D341Med (cell line): ENCODE results near the gene NAT9.

Experiments used
- DNase-seq: peaks from one replicate; pipeline ENCODE4 v3.0.0; 2012; ENCODE audit warnings: low spot score

The NAT9 gene, protein sequence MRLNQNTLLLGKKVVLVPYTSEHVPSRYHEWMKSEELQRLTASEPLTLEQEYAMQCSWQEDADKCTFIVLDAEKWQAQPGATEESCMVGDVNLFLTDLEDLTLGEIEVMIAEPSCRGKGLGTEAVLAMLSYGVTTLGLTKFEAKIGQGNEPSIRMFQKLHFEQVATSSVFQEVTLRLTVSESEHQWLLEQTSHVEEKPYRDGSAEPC

DNA sequence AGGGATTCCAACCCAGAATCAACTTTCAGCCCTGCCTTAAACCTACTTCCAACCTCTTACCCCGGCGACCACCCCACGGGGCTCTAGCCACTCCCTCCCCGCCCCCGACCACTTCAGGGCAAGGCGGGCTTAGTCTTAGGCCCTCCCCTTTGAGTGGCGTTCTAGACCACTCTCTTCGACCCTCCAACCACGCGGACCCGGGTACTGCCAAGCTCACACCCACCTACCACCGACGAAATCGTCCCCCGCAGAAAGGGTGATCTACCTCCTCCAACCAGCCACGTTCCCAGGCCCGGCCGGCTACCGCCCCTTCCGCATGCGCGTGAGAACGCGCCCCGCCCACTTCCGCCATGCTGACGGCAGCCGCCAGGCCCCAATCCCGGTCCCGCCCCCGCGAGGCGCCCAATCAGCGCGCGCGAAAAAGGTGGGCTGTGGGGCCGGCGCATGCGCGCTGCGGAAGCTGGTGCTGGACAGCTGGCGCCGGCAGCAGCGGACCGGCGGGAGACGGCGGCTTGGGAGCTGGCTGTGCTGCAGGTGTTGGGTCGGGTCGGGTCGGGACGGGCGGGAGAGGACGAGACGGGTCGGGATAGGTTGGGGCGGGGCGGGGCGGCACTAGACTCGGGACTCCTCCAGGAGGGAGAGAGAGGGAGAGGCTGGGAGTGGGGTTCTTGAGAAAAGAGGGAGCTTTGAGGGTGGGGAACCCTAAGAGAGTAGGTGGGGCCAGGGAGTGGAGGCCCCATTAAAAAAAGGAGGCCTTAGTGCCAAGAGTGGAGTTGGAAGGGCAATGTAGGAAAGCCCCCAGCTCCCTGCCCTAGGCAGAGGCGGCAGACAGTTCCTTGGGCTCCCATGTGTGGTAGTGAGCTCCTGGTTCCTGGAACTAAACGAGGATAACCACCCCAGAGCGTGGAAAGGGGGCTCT lies at the start of gene NAT9:
NAT9 (minus strand) TSS at position 302 of the 919 bp plus-strand sequence. CDS start 647 bp downstream, outside the sequence.
- DNase-seq: peak; percentile 100

DNA sequence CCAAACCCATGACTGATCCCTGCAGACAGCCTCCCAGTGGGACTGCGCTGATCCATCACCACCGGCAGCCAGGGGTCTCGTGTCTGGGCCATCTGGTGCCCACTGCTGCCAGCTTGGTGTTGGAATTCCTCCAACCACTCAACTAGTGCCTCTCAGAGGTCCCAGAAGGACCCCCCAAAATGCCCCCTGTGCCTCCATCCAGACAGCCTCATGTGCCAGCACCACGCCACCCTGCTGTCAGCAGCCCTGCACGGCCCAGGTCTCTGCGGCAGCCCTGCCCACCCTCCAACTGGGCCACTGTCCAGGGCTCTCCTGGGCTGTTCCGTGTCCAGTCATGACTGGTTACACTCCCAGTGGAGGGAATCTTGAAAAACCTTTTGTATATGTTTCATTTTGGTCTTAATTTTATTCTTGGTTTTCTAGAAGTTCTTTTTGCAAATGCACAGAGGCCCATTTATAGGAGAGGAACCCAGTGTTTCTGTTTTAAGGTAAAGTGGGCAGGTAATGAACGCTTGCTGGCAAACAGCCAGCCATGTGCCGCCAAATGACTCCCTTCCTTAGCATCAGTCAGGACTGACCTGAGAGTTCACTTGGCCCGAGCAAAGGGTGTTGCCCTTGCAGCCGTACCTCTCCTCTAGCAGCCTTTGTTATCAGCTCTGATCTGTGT lies 48.9 kb upstream of the NAT9 start:
- no peak for DNase-seq

DNA sequence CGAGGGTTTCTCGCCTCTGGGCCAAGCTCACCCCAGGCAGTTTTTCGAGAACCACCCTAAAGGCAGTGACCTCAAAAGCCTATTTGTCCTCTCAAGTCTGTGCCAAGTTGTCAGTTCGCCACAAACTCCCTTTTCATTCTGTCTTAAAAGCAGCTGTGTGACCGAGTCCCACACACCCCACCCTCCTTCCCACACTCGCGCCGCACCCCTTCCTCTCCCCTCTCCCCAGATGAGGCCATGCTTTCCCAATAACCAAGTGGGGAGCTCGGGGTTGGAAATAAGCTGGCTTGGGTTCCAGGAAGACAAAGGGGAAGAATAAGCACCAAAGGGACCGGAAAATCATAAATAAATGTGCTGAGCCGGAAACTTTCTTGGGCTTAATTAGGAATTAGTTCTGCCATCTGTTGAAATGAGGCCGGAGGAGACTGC lies 46.8 kb upstream of the NAT9 start:
- no peak for DNase-seq

DNA sequence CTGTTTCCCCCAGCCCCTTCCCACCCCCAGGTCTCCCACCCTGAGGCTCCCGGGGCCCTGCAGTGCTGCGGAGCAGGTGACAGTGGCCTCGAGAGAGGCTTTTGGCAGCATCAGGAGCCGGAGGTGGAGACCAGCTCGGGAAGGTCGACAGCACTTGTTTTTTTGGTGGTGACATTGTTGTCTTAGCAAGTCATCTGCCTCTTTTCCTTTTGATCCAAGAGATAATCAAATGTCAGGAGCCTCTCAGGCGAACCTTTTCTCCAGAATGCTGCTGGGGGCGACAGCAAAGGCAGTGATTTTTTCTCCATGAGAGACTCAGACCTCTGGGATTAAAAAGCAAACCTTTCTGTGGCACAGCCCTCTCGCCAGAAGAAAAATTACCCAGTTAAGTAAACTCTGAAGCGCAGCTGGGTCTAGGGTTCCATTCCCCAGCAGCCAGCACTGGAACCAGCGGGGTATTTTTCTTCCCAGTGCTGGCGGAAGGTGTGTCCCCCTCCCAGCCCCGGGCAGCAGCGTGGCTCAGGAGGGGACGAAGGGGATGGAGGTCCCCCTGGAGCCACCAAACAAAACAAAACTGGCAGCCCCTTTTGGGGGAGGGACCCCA lies 46.3 kb upstream of the NAT9 start:
- no peak for DNase-seq

DNA sequence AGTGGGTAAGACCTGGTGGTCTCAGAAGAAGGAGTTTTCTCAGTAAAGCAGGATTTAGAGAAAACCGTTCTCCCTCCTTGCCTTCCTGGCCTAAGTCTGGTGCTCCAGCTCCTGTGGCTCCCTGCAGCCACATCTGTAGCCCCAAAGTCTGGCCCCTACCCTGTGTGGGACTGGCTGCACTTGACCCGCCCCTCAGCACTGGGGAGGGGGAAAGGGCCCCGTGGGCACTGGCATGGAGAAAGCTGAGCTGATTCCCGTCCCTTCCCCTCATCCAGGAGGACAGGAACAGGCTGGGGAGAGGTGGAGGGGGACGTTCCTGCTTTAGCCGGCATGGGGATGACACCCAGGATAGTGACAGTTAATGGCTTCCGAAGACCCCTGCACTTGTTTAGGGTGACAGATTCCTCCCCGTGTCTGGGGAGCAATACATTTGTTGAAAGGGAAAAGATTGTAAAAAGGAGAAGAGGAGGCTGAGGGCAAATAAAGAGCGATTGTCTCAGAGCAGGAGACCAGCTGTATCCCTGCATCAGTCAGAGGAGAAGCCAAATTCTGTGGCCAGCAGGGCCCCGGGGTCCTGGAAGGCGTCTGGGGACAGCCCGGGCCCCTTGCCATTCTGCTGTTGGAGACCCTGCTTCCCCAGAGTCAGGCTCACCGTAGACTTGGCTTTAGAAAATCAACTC lies 45.6 kb upstream of the NAT9 start:
- DNase-seq: no peak

DNA sequence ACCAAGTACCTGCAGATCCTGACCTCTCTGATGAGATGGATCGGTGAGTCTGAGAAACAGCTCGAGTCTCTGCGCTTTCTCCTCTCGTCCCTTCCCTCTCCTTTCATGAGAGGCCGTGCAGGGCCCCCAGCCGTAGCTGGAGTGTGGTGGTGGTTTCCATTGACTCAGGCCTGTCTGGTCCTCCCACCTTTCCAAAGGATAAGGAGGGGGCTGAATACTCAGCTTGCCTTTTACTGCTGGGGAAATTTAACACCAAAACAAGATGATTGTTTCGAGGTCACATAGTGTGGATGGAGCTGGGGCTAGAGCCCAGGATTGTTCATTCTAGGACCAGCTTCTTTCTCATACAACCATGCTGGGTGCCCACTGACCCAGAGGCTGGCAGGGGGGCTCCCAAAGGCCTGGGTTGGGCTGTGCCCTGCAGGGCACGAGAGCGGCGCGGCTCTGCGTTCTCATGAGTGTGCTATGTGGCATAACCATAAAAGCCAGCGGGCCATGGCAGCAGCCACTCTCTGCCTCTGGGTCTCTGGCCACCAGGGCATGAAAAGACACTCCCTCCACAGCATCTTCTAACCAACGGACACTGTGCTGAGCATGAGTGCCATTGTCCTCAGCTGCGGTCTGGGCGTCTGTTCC lies 43.8 kb upstream of the NAT9 start:
- DNase-seq: no peak

DNA sequence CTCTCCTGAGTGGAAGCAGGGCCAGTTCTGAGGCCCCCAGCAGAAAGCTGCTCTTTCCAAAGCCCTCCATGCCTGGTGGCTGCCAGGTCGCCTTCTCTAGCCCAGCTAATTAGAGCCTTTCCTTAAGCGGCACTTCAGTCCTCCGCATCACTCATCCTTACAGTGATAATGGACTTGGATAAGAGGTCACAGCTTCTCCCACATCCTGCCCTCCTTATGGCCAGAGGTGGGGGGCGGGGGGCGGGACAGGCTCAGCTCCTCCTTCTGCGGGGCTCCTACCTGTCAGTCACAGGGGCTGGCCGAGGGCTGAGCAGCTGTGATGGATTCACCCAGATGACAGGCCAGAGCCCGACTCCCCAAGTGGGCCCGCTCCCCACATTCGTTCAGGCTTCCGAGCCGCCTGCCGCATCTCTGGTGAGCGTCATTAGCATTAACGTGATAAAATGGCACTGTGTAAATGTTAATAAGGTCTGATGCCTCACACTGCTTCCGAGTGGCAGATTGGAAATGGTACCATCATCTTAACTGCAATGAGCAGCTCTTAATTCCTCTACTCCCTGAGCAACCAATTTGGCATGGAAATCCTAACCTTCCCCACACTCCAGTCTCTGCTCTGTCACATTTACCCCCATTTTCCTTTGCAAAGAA lies 42.3 kb upstream of the NAT9 start:
- DNase-seq: no peak

DNA sequence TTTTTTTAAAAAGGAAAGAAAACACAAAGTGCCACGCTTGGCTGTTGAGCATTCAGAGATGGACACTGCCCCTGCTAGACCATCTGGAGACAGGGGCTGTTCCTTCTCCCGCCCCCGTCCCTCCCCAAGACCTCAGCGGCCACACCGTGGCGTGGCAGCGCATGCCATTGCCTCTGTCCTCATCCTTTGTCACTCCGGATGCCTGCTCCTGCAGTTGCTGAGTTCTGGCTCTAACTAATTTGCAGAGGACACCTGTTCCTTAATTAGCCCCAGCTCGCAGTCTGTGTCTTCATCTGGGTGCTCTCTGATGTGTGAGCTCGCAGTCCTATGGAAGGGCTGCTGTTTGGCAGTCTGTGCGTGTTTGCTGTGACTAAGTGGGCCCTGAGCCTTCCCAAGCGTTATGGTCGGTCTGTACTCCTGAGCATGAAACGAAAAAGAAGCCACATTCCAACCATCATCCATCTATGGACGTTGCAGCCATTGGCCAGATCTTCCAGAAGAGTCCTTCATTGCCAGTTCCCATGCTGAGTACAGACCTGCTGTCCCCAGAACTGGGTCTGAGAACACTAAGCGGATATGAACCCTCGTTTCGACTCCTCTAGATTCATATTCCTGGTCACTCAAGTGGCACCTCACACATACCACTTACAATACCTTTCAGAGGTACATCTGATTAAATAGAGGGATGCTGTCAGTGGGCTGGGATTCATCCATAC lies 40.9 kb upstream of the NAT9 start:
- DNase-seq: no peak

DNA sequence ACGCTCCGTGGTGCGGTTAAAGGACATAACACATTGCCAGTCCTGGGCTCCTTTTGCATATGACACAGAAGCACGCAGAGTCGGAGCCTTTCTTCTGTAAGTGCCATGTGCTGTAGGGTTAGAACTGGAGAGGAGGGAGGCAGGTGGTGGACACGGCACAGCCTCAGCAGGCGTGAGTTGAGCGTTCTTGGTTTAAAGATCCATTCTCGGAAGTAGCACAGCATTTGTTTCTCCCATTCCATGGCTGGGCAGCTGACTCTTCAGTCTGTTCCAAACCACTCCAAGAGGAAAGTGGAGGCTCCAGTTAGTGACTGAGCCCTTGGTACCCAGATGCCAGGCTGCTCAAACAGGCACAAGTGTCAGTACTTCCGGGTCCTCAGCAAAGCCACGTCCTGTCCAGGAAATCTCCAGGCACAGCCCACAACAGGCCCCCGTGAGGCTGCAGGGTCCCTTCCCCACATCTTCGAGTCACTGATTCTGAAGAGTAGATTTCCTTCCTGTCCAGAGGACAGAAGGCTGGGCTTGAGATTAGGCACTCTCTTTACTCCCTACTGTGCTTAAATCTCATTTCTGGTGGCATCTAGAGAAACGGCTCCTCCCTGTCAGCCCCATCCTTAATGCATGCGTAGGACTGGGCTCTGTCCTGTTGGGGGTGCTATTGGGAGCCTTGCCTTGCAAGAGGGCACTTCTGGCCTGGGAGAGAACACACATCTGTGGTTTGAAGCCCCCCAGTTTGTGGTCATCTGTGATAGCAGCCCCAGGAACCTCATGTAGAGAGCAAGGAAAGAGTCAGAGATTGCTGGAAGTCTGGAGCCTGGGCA lies 39.6 kb upstream of the NAT9 start:
- no peak for DNase-seq

DNA sequence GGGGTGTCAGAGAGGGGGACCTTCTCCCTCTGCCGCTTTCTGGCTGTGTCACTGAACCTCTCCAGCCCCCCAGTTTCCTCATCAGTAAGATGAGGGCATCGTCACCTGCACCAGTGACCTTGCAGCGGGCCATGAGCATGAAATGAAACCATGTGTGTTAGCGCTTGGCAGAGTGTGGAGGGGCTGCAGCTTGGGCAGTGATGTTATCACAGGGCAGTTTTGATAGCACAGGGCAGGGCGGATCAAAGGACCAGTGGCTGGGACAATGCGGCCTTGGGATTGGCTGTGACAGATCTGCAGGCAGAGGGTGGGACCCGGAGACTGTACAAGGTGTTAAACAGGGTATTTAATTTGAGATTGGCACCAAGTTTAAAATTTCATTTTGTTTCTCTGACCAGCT lies 38.9 kb upstream of the NAT9 start:
- no peak for DNase-seq

DNA sequence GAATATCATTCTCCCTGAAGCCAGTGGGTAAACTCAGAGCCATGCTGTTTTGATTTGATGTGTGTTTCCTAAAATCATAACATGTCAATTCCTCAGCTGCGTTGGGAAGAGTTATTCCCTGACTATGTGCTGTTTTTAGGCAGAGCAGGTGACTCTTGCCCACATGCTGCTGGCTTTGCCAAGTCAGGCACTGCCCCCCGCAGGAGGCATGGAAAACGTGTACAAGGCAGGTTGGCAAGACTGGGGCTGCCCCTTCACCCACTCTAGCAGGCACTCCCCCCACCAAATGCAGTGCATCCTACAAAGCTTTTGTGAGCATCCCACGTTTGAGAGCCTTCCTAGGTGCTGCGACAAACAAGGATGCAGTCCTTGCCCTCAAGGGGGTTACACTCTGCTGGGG lies 38.3 kb upstream of the NAT9 start:
- no peak for DNase-seq

DNA sequence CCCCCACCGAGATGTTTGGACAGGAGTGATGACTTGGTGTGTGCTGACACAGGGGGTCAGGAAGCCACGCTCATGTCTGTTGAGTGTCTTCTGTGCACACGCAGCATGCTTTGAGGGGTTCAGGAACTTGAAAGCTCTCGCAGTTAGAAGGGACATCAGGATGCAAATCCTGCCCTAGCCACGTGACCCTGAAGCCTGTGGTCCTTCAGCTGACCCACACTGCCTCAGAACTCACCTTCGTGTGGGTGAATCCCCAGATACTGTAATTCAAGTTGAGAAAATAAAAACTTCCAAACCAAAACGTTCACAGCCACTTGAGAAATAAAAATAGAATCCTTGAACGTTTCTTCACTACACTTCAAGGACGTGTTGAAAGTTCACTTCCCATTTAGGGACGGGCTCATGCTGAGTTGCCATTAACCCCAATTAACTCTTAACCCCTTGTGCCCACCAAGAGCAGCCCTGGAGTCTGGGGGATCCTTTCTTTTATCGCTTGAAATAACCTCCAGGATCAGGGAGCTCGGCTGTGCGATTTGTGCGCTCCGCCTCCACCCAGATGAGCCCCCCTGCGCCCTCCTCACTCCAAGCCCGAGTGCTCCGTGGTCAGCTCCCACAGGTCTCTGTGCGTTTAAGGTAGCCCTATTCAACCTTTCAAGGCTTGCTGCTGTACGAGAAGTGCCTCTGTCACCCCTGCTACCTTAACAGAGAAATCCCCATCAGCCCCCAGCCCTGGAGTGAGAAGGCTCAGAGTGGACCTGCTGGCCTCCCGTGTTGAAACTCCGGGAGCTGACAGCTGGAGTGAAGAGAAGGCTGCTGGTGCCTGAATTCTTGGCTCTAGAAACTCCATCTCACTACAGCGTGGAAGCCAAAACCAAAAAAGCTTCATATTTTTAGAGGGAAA lies 36.2 kb upstream of the NAT9 start:
- DNase-seq: no peak

DNA sequence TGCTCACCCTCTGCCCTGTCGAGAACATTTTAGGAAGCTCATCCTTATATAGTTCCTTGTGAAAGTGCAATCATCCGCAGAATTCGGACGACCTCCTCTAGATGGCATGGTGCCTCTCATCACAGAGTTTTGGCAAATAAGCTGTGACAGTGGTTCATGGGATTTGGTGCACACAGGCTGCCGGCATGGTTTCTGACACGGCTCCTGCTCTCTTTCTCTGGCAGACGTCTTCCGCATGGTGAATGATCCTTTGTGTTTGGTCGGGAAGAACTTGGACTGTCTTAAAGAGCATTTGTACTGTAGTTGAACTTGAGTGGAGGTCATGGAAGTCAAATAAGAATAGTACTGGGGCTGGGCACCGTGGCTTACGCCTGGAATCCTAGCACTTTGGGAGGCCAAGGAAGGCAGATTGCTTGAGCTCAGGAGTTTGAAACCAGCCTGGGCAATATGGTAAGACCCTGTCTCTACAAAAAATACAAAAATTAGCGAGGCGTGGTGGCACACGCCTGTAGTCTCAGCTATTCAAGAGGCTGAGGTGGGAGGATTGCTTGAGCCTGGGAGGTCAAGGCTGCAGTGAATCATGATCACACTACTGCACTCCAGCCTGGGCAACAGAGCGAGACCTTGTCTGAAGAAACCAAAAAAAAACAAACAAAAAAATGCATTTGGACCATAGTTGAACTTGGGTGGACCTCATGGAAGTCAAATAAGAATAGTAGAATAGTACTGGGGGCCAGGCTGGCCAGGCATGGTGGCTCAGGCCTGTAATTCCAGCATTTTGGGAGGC lies 34.7 kb upstream of the NAT9 start:
- no peak for DNase-seq

DNA sequence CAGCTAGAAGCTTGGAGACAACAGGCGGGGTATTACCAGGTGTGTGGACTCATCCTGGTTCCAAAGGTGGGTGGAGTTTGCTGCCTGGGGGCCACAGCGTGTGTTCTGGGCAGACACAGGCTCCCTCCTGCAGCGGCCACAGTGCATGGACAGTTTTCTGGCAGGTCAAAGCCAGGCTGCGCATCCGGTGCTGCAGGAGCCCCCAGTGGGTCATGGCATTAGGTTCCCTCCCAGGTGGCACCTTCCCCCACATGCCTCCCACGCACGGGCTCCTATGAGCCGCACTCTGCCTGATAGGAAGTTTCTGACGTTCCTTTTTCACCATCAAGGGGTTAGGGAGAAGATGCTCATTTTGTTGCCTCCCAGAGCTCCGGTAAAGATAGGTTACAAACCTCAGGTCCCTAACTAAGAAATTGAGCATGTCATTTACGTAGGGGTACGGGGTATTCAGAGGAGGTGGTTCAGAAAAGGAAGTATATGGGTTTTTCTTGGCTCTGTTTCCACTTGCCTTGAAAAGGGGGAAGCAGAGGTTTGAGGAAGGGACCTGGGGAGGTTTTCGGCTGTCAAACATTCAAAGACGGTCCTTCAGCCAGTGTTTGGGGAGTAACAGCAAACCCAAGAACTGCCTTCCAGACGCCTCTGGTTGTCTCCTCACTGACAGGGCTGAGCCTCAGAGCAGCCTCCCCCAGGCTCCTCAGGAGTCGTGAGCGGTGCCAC lies 32.7 kb upstream of the NAT9 start:
- DNase-seq: no peak

DNA sequence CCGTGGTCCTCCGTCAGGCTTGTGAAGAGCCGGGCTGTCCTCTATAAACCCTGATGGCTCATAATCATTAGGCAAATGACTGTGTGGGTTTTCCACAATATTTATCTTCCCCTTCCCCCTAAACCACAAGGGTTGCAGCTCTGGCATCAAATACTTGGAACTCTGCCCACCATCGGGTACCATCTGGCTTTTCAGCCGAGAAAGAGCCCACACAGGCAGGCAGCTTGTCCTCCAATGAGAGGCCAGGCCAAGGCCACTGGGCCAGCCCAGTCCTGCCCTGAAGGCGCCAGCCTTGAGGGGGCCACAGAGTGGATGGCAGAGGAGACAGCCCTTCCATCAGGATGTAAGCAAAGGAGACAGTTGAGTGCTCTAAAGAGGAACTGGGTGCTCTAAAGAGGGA lies 31.8 kb upstream of the NAT9 start:
- DNase-seq: no peak

DNA sequence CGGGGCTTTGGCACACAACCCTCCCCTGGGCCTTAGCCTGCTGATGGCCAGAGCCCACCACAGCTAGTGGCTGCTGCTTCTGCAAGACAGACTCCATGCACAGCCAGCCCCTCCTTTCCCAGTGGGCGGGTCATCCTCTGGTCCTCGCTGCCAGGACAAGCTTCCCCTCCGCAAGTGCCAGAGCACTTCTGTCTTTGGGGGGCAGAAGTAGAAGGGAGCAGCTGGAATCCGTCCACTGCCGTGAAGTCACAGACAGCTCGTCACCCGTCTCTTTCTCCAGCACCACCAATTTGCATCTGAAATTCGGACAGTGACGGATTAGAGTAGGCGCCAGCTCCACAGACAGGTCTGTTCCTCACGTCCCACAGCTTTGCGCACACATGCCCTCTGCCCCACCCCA lies 31.3 kb upstream of the NAT9 start:
- no peak for DNase-seq

DNA sequence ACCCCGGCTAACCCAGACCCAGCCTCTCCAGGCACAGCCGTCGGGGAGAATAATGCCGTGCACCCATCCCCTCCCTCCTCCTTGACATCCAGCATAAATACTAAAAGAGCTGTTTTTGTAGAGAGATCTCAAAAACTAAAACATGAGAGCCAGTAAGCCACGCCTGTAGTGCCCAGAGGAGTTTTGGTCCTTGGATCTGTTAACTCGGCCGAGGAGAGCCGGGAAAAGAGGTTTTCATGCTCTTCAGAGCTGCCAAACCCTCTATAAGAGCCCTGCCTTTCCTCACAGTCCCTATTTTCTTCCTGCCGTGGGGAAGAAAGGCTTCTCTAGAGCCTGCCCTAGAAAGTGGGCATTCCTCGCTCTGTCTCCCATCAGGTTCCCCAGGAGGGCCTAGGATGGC lies 30.2 kb upstream of the NAT9 start:
- DNase-seq: no peak
